HG03460 (cell line): ENCODE measurements around the gene FOXD3.

ENCODE experiments used
- ATAC-seq: cut with Tn5 transposase; IDR thresholded peaks from one replicate; pipeline ENCODE4 v1.9.1; 2021; ENCODE audit not compliant: unreplicated experiment

Gene FOXD3

GRCh38 chr1:63320022-63320721 is 2.2 kb upstream of the FOXD3 start:
- ATAC-seq, result no peak

GRCh38 chr1:63321066-63321784 is 1.1 kb upstream of the FOXD3 start:
- ATAC-seq, result no peak

- no peak for ATAC-seq
Measured at GRCh38 chr1:63321785-63322113, 618 bp upstream of the FOXD3 start.

GRCh38 chr1:63322944-63323864 is 837 bp downstream of the FOXD3 start:
- ATAC-seq, result no peak

- no peak for ATAC-seq
Measured at GRCh38 chr1:63323865-63324778, 1.8 kb downstream of the FOXD3 start.

GRCh38 chr1:63324779-63325119 is 2.4 kb downstream of the FOXD3 start:
- no peak for ATAC-seq

GRCh38 chr1:63325279-63325985 is 3.1 kb downstream of the FOXD3 start:
- no peak for ATAC-seq

- no peak for ATAC-seq
Measured at GRCh38 chr1:63326106-63326472, 3.7 kb downstream of the FOXD3 start.

- no peak for ATAC-seq
Measured at GRCh38 chr1:63326473-63327380, 4.4 kb downstream of the FOXD3 start.

GRCh38 chr1:63327417-63328054 is 5.2 kb downstream of the FOXD3 start:
- ATAC-seq, result no peak

- no peak for ATAC-seq
Measured at GRCh38 chr1:63328122-63328521, 5.8 kb downstream of the FOXD3 start.

GRCh38 chr1:63328781-63329180 is 6.4 kb downstream of the FOXD3 start:
- no peak for ATAC-seq

- no peak for ATAC-seq
Measured at GRCh38 chr1:63329621-63330330, 7.4 kb downstream of the FOXD3 start.

GRCh38 chr1:63330331-63330916 is 8.1 kb downstream of the FOXD3 start:
- no peak for ATAC-seq

- no peak for ATAC-seq
Measured at GRCh38 chr1:63342402-63342801, 20.0 kb downstream of the FOXD3 start.

- no peak for ATAC-seq
Measured at GRCh38 chr1:63343922-63344321, 21.6 kb downstream of the FOXD3 start.

GRCh38 chr1:63350320-63350719 is 28.0 kb downstream of the FOXD3 start:
- no peak for ATAC-seq

GRCh38 chr1:63352736-63353135 is 30.4 kb downstream of the FOXD3 start:
- ATAC-seq, result no peak
